Ascending aorta (tissue), 2 donors: ENCODE data around the gene ATP5IF1. TPM values are rescaled to one million over a fixed set of nuclear protein-coding genes. Genes with fewer than 3 reads are reported as not detected.
A peak's percentile ranks its signal among the peaks of the same experiment; 100 is the strongest.

Source experiments
- DNase-seq, 2 donors: peaks; one replicate each; pipeline ENCODE4 v3.0.0-alpha.2; 2019; ENCODE audit warnings: low spot score in 2 of 2
- H3K27ac ChIP-seq, 2 donors: fragments of 200-600 bp; sonication (generic); one replicate each; pipeline ENCODE4 v1.5.1; 2016 to 2017; ENCODE audit warnings: mild to moderate bottlenecking in 1 of 2
- H3K27me3 ChIP-seq: fragments of 200-600 bp; sonication (generic); one replicate; pipeline ENCODE4 v1.5.1; 2017
- H3K36me3 ChIP-seq, 2 donors: fragments of 200-600 bp; sonication (generic); one replicate each; pipeline ENCODE4 v1.5.1; 2016
- H3K4me1 ChIP-seq, 2 donors: fragments of 200-600 bp; sonication (generic); one replicate each; pipeline ENCODE4 v1.5.1; 2016 to 2017; ENCODE audit warnings: mild to moderate bottlenecking in 1 of 2
- H3K4me3 ChIP-seq, 2 donors: fragments of 200-600 bp; sonication (generic); one replicate each; pipeline ENCODE4 v1.5.1; 2016 to 2017; ENCODE audit warnings: mild to moderate bottlenecking in 1 of 2
- H3K9me3 ChIP-seq, 2 donors: fragments of 200-600 bp; sonication (generic); one replicate each; pipeline ENCODE4 v1.5.1; 2016
- intact Hi-C: fragments of 100-400 bp; cut with DNase I; formaldehyde crosslinking; loops from one replicate; pipeline ENCODE4 v1.15.1; 2023
- total RNA-seq: library from RNA; depleted of rRNA; stranded (reverse); fragments of >200 nt; gene quantifications from one replicate; pipeline ENCODE4 v1.1.0, GENCODE V29; 2016
- TF ChIP-seq, protein P1 (sequence below), 3 experiments: fragments of 200-600 bp in 2 of 3; fragments of 450-650 bp in 1 of 3; sonication (generic) in 2 of 3; IDR thresholded peaks; one replicate each; pipeline ENCODE4 v1.5.1; 2016 to 2019; ENCODE audit warnings: antibody characterized with exemption in 3 of 3, mild to moderate bottlenecking in 1 of 3, moderate library complexity in 1 of 3

Gene ATP5IF1
- 220 TPM for total RNA-seq

GRCh38 chr1:28235755-28236655 is at the start of gene ATP5IF1:
Gene ATP5IF1, plus strand, starts transcription at chr1:28236124. Its CDS starts 60 bp downstream, at chr1:28236184.
- no peaks in the 10 kb centered on the region for H3K9me3 ChIP-seq
- TF ChIP-seq, protein P1, sequence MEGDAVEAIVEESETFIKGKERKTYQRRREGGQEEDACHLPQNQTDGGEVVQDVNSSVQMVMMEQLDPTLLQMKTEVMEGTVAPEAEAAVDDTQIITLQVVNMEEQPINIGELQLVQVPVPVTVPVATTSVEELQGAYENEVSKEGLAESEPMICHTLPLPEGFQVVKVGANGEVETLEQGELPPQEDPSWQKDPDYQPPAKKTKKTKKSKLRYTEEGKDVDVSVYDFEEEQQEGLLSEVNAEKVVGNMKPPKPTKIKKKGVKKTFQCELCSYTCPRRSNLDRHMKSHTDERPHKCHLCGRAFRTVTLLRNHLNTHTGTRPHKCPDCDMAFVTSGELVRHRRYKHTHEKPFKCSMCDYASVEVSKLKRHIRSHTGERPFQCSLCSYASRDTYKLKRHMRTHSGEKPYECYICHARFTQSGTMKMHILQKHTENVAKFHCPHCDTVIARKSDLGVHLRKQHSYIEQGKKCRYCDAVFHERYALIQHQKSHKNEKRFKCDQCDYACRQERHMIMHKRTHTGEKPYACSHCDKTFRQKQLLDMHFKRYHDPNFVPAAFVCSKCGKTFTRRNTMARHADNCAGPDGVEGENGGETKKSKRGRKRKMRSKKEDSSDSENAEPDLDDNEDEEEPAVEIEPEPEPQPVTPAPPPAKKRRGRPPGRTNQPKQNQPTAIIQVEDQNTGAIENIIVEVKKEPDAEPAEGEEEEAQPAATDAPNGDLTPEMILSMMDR (IDR thresholded peaks at IDR 0.05), result peak in 1 of 3 experiments; percentile 8
- peak; percentile 95 to 99 for DNase-seq
- peak within 1 kb of the TSS; percentile 83 to 85 for H3K27ac ChIP-seq
- intact Hi-C loops, result loop anchor here (1.0 to 10.0 kb wide), 3 partner anchors 10 to 886 kb away; partner anchors contain the start of genes RNU11, TAF12 and TMEM200B
- H3K4me1 ChIP-seq, result peaks cover 7 to 28% of the 10 kb centered on the region in 2 donors
- H3K4me3 ChIP-seq, result peak within 1 kb of the TSS; percentile 80 to 86
- H3K36me3 ChIP-seq, result no peaks in the 10 kb centered on the region
- no peaks in the 10 kb centered on the region for H3K27me3 ChIP-seq

GRCh38 chr1:28190337-28190979 is 45.5 kb upstream of the ATP5IF1 start:
- Histone ChIP-seq H3K27ac (no peak overlapping the region), H3K9me3 (no peaks in the 10 kb centered on the region), H3K4me3 (no peak overlapping the region), H3K27me3 (no peaks in the 10 kb centered on the region), H3K36me3 (no peaks in the 10 kb centered on the region), H3K4me1 (no peaks in the 10 kb centered on the region)
- DNase-seq, result no peak
- TF ChIP-seq, protein P1 (IDR thresholded peaks at IDR 0.05), result no peak
- intact Hi-C loops, result no loop called here

DNA sequence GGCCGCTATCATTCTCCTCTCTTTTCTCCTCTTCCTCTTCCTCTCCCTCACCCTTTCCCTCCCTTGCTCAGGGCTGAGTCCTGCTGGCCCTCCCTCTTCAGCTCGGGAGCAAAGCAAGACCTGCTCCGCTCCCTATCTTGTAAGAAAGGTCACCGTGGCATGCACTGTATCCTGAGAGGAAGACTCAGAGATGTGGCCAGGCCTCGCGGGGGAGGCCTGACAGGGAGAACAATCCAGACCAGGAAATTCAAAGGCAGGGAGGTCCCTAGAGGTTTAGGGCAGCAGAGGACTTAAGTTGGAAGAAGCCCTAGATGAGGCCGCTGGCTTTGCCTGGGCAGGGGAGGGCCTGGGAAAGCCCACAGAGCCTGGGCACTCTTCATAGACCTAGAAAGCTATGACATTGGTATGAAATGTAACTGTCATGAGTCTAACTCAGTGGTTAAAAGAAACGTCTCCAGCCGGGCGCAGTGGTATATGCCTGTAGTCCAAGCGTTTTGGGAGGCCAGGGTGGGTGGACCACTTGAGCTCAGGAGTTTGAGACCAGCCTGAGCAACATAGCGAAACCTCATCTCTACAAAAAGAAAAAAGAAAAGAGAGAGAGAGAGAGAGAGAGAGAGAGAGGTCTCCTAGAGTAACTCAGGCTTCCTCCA is 44.8 kb upstream of the ATP5IF1 start:
- Histone ChIP-seq H3K4me1 (no peaks in the 10 kb centered on the region), H3K36me3 (no peaks in the 10 kb centered on the region), H3K27ac (no peak overlapping the region), H3K4me3 (no peak overlapping the region), H3K27me3 (no peaks in the 10 kb centered on the region), H3K9me3 (no peaks in the 10 kb centered on the region)
- DNase-seq, result peak in 1 of 2 donors; percentile 56
- intact Hi-C loops, result no loop called here
- TF ChIP-seq, protein P1 (IDR thresholded peaks at IDR 0.05), result no peak

DNA sequence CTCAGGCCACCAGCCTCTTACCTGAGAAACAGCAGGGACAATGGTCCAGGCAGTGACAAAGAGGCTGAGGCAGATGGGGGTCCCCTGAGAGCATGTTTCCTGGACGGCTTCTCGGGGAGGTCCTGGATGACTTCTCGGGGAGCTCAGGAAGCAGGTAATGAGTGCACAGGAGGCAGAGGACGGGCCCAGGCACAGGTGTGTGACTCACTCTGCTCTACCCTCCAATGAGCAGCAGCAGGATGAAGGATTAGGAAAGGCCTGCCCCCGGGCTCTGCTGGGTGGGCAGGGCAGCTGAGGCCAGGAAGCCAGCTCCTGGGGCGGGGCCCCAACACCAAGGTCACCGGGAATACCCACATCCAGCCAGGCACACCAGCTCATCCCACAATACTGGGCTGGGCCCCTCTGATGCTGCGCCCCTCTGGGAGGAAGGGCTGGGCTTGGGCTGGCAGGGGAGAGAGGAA is 42.2 kb upstream of the ATP5IF1 start:
- TF ChIP-seq, protein P1 (IDR thresholded peaks at IDR 0.05), result no peak
- Histone ChIP-seq H3K27ac (no peak overlapping the region), H3K4me3 (no peak overlapping the region), H3K4me1 (no peaks in the 10 kb centered on the region), H3K9me3 (no peaks in the 10 kb centered on the region), H3K27me3 (no peaks in the 10 kb centered on the region), H3K36me3 (peaks cover 3 to 8% of the 10 kb centered on the region in 2 donors)
- intact Hi-C loops, result no loop called here
- peak in 1 of 2 donors; percentile 48 for DNase-seq

DNA sequence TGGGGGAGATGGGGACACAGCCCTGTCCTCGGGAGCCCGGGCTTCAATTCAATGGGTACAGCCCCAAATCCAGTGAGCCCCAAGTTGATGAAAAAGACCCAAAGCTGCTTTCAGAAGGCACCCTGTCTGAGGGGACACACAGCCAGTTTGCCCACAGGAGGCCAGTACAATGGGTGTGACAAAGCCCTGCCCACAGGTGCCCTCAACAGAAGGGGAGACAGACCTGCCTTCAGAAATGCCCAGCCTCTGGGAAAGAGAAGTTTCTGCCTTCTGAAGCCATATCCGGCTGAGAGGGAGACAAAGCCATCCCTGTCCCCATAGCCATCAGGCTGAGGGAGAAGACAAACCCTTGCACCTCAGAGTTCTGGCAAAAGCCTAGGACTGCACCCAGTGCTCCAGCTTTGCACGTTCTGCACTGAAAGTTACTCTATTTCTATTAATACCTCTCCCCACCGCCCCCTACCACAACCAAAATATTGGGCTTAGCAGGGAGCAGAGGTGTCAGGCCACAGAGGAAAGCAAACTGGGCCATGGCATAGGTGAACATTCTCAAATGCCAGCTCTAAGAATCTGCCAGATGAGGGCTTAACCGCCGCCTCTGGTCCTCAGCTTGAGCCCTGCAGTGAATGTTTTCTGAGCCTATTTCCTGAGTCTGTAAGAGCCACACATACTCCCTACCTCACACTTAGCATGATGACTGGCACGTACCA is 41.4 kb upstream of the ATP5IF1 start:
- H3K9me3 ChIP-seq, result no peaks in the 10 kb centered on the region
- TF ChIP-seq, protein P1 (IDR thresholded peaks at IDR 0.05), result no peak
- H3K27me3 ChIP-seq, result no peaks in the 10 kb centered on the region
- H3K4me1 ChIP-seq, result no peaks in the 10 kb centered on the region
- DNase-seq, result peak in 1 of 2 donors; percentile 50
- intact Hi-C loops, result no loop called here
- peaks cover 10 to 16% of the 10 kb centered on the region in 2 donors for H3K36me3 ChIP-seq
- H3K27ac ChIP-seq, result no peak overlapping the region
- H3K4me3 ChIP-seq, result no peak overlapping the region
